ENCODE measurements around the gene ATOSB. TPM values are rescaled to one million over a fixed set of nuclear protein-coding genes. Genes with fewer than 3 reads are reported as not detected.
"Not testable (repeated sequence)": the region's sequence is repeated elsewhere in the genome, so short reads cannot be mapped to it uniquely, and the experiment has no call there.

Gene ATOSB
- 3.2 and 3.5 TPM in 2 replicates for total RNA-seq (2014; rRNA removed; shearing (Covaris generic); ENCODE audit: low replicate concordance)

- Histone ChIP-seq H3K4me1 (ENCODE audit: low read length) (peaks cover 40% of the 10 kb centered on the region), H3K9me2 (replicated peaks; ENCODE audit: insufficient read depth, low read length) (no peaks in the 10 kb centered on the region), H3K4me3 (ENCODE audit: low read length) (peak within 1 kb of the TSS; percentile 70), H3K36me3 (ENCODE audit: insufficient read depth, low read length) (no peaks in the 10 kb centered on the region), H3K27ac (ENCODE audit: low read length) (peak within 1 kb of the TSS; percentile 82), H3K79me2 (ENCODE audit: low read length) (no peaks in the 10 kb centered on the region), H3K4me2 (ENCODE audit: low read depth, low read length, poor library complexity, severe bottlenecking) (peak within 1 kb of the TSS; percentile 79), H4K20me1 (ENCODE audit: insufficient read depth, low read depth, low read length) (no peaks in the 10 kb centered on the region), H3K27me3 (ENCODE audit: low read length) (no peaks in the 10 kb centered on the region), H3K9ac (ENCODE audit: low read length) (peak within 1 kb of the TSS; percentile 53), H3K9me3 (ENCODE audit: low read length) (no peaks in the 10 kb centered on the region), H2AFZ (ENCODE audit: low read length) (peak within 1 kb of the TSS; percentile 93; the same call in 1 of the 2 replicates)
- peak; percentile 98 for DNase-seq
Measured at GRCh38 chr9:35115680-35116538, at the start of gene ATOSB. Gene ATOSB, minus strand, starts transcription at chr9:35115862. Its CDS starts 7,588 bp downstream, at chr9:35108274.

- no peak overlapping the region for H3K27ac ChIP-seq (ENCODE audit: low read length)
- no peak overlapping the region for H2AFZ ChIP-seq (ENCODE audit: low read length)
- H3K4me3 ChIP-seq (ENCODE audit: low read length): no peak overlapping the region
- H3K9ac ChIP-seq (ENCODE audit: low read length): no peak overlapping the region
- no peaks in the 10 kb centered on the region for H3K9me2 ChIP-seq (replicated peaks; ENCODE audit: insufficient read depth, low read length)
- no peak overlapping the region for H3K4me2 ChIP-seq (ENCODE audit: low read depth, low read length, poor library complexity, severe bottlenecking)
- no peaks in the 10 kb centered on the region for H3K9me3 ChIP-seq (ENCODE audit: low read length)
- no peaks in the 10 kb centered on the region for H3K4me1 ChIP-seq (ENCODE audit: low read length)
- no peaks in the 10 kb centered on the region for H4K20me1 ChIP-seq (ENCODE audit: insufficient read depth, low read depth, low read length)
- no peaks in the 10 kb centered on the region for H3K79me2 ChIP-seq (ENCODE audit: low read length)
- H3K27me3 ChIP-seq (ENCODE audit: low read length): no peaks in the 10 kb centered on the region
- H3K36me3 ChIP-seq (ENCODE audit: insufficient read depth, low read length): no peaks in the 10 kb centered on the region
- no peak for DNase-seq
Measured at GRCh38 chr9:35164711-35165110, 49.0 kb upstream of the ATOSB start.

GRCh38 chr9:35163413-35163812 lies 47.8 kb upstream of the ATOSB start:
- no peaks in the 10 kb centered on the region for H3K9me2 ChIP-seq (replicated peaks; ENCODE audit: insufficient read depth, low read length)
- H3K9ac ChIP-seq (ENCODE audit: low read length): no peak overlapping the region
- H3K79me2 ChIP-seq (ENCODE audit: low read length): no peaks in the 10 kb centered on the region
- H4K20me1 ChIP-seq (ENCODE audit: insufficient read depth, low read depth, low read length): no peaks in the 10 kb centered on the region
- H3K4me2 ChIP-seq (ENCODE audit: low read depth, low read length, poor library complexity, severe bottlenecking): no peak overlapping the region
- no peaks in the 10 kb centered on the region for H3K36me3 ChIP-seq (ENCODE audit: insufficient read depth, low read length)
- H3K4me3 ChIP-seq (ENCODE audit: low read length): no peak overlapping the region
- H2AFZ ChIP-seq (ENCODE audit: low read length): no peak overlapping the region
- no peak for DNase-seq
- no peaks in the 10 kb centered on the region for H3K9me3 ChIP-seq (ENCODE audit: low read length)
- H3K4me1 ChIP-seq (ENCODE audit: low read length): no peaks in the 10 kb centered on the region
- H3K27me3 ChIP-seq (ENCODE audit: low read length): no peaks in the 10 kb centered on the region
- no peak overlapping the region for H3K27ac ChIP-seq (ENCODE audit: low read length)

GRCh38 chr9:35162605-35163315 lies 47.1 kb upstream of the ATOSB start:
- Histone ChIP-seq H3K4me3 (ENCODE audit: low read length) (no peak overlapping the region), H3K27ac (ENCODE audit: low read length) (no peak overlapping the region), H2AFZ (ENCODE audit: low read length) (no peak overlapping the region), H3K36me3 (ENCODE audit: insufficient read depth, low read length) (no peaks in the 10 kb centered on the region), H3K9ac (ENCODE audit: low read length) (no peak overlapping the region), H4K20me1 (ENCODE audit: insufficient read depth, low read depth, low read length) (no peaks in the 10 kb centered on the region), H3K27me3 (ENCODE audit: low read length) (no peaks in the 10 kb centered on the region), H3K9me3 (ENCODE audit: low read length) (no peaks in the 10 kb centered on the region), H3K9me2 (replicated peaks; ENCODE audit: insufficient read depth, low read length) (no peaks in the 10 kb centered on the region), H3K79me2 (ENCODE audit: low read length) (no peaks in the 10 kb centered on the region), H3K4me1 (ENCODE audit: low read length) (no peaks in the 10 kb centered on the region), H3K4me2 (ENCODE audit: low read depth, low read length, poor library complexity, severe bottlenecking) (no peak overlapping the region)
- DNase-seq: no peak

GRCh38 chr9:35161713-35162604 lies 46.3 kb upstream of the ATOSB start, which contains the start of gene UNC13B:
Gene UNC13B, plus strand, starts transcription at chr9:35162009. Its CDS starts 275 bp downstream, at chr9:35162284.
- no peak within 1 kb of the TSS for H3K27ac ChIP-seq (ENCODE audit: low read length)

GRCh38 chr9:35158501-35159280 lies 43.0 kb upstream of the ATOSB start:
- H3K9ac ChIP-seq (ENCODE audit: low read length): no peak overlapping the region
- H3K27ac ChIP-seq (ENCODE audit: low read length): no peak overlapping the region
- no peaks in the 10 kb centered on the region for H3K79me2 ChIP-seq (ENCODE audit: low read length)
- H3K27me3 ChIP-seq (ENCODE audit: low read length): no peaks in the 10 kb centered on the region
- no peaks in the 10 kb centered on the region for H4K20me1 ChIP-seq (ENCODE audit: insufficient read depth, low read depth, low read length)
- H3K4me3 ChIP-seq (ENCODE audit: low read length): no peak overlapping the region
- DNase-seq: no peak
- no peaks in the 10 kb centered on the region for H3K4me1 ChIP-seq (ENCODE audit: low read length)
- H3K9me2 ChIP-seq (replicated peaks; ENCODE audit: insufficient read depth, low read length): no peaks in the 10 kb centered on the region
- no peak overlapping the region for H2AFZ ChIP-seq (ENCODE audit: low read length)
- no peaks in the 10 kb centered on the region for H3K9me3 ChIP-seq (ENCODE audit: low read length)
- no peaks in the 10 kb centered on the region for H3K36me3 ChIP-seq (ENCODE audit: insufficient read depth, low read length)
- H3K4me2 ChIP-seq (ENCODE audit: low read depth, low read length, poor library complexity, severe bottlenecking): no peak overlapping the region

More at GRCh38 chr9:35161713-35162604, 46.3 kb upstream of the ATOSB start, which contains the start of gene UNC13B:
- H2AFZ ChIP-seq (ENCODE audit: low read length): no peak within 1 kb of the TSS
- H3K79me2 ChIP-seq (ENCODE audit: low read length): no peaks in the 10 kb centered on the region
- H3K9me2 ChIP-seq (replicated peaks; ENCODE audit: insufficient read depth, low read length): no peaks in the 10 kb centered on the region
- H3K4me1 ChIP-seq (ENCODE audit: low read length): no peaks in the 10 kb centered on the region
- H3K4me2 ChIP-seq (ENCODE audit: low read depth, low read length, poor library complexity, severe bottlenecking): no peak within 1 kb of the TSS
- H3K4me3 ChIP-seq (ENCODE audit: low read length): no peak within 1 kb of the TSS
- H3K9me3 ChIP-seq (ENCODE audit: low read length): no peaks in the 10 kb centered on the region
- H3K27me3 ChIP-seq (ENCODE audit: low read length): no peaks in the 10 kb centered on the region
- no peak for DNase-seq
- no peaks in the 10 kb centered on the region for H4K20me1 ChIP-seq (ENCODE audit: insufficient read depth, low read depth, low read length)
- H3K9ac ChIP-seq (ENCODE audit: low read length): no peak within 1 kb of the TSS
- no peaks in the 10 kb centered on the region for H3K36me3 ChIP-seq (ENCODE audit: insufficient read depth, low read length)

- not testable (repeated sequence) for H3K27me3 ChIP-seq (ENCODE audit: low read length); H3K9me2 ChIP-seq (replicated peaks; ENCODE audit: insufficient read depth, low read length); H4K20me1 ChIP-seq (ENCODE audit: insufficient read depth, low read depth, low read length); H3K27ac ChIP-seq (ENCODE audit: low read length); H3K4me1 ChIP-seq (ENCODE audit: low read length); H2AFZ ChIP-seq (ENCODE audit: low read length); H3K79me2 ChIP-seq (ENCODE audit: low read length); H3K9ac ChIP-seq (ENCODE audit: low read length); H3K4me2 ChIP-seq (ENCODE audit: low read depth, low read length, poor library complexity, severe bottlenecking); DNase-seq; H3K9me3 ChIP-seq (ENCODE audit: low read length); H3K4me3 ChIP-seq (ENCODE audit: low read length); H3K36me3 ChIP-seq (ENCODE audit: insufficient read depth, low read length)
Measured at GRCh38 chr9:35157836-35158235, 42.2 kb upstream of the ATOSB start.
